OCI-LY3 (cell line): Measurements from ENCODE around the gene POU5F1.

Experiments used
- H2AFZ ChIP-seq: fragments of 200-600, 300-600 bp; shearing (Covaris generic); 2 replicates; pipeline ENCODE4 v1.6.0; 2014; ENCODE audit warnings: antibody characterized with exemption, low read depth, low read length
- H3K27ac ChIP-seq: fragments of 200-600, 300-600 bp; sonication (generic); 2 replicates; pipeline ENCODE4 v1.5.1; 2014; ENCODE audit warnings: mild to moderate bottlenecking, low read length, moderate library complexity, mixed read lengths
- H3K27me3 ChIP-seq: fragments of 200-600, 300-600 bp; sonication (generic); 2 replicates; pipeline ENCODE4 v1.6.1; 2014; ENCODE audit warnings: low read depth, low read length, mixed read lengths
- H3K36me3 ChIP-seq: fragments of 200-600, 300-600 bp; sonication (generic); replicated peaks from 2 replicates; pipeline ENCODE3; 2014; ENCODE audit warnings: low read depth, low read length, mixed read lengths
- H3K4me1 ChIP-seq: fragments of 300-600, 200-600 bp; sonication (generic); 2 replicates; pipeline ENCODE4 v1.6.1; 2014; ENCODE audit warnings: low read length, mixed read lengths
- H3K4me2 ChIP-seq: fragments of 200-600, 300-600 bp; sonication (generic); 2 replicates; pipeline ENCODE4 v1.6.1; 2014; ENCODE audit warnings: low read length, mixed read lengths
- H3K4me3 ChIP-seq: fragments of 300-600, 200-600 bp; sonication (generic); 2 replicates; pipeline ENCODE4 v1.5.1; 2014; ENCODE audit warnings: antibody characterized with exemption, mild to moderate bottlenecking, low read length, moderate library complexity
- H3K79me2 ChIP-seq: fragments of 300-600, 200-600 bp; shearing (Covaris generic); 2 replicates; pipeline ENCODE4 v1.6.1; 2014; ENCODE audit warnings: mild to moderate bottlenecking, low read length, mixed read lengths
- H3K9ac ChIP-seq: fragments of 300-600, 200-600 bp; shearing (Covaris generic); 2 replicates; pipeline ENCODE4 v1.6.0; 2014; ENCODE audit warnings: mild to moderate bottlenecking, low read length, moderate library complexity
- H3K9me3 ChIP-seq: fragments of 200-600, 300-600 bp; shearing (Covaris generic); 2 replicates; pipeline ENCODE4 v1.6.1; 2014; ENCODE audit warnings: low read length, mixed read lengths; ENCODE audit not compliant: insufficient read depth
- H4K20me1 ChIP-seq: fragments of 200-600, 300-600 bp; sonication (generic); 2 replicates; pipeline ENCODE4 v1.6.1; 2016; ENCODE audit warnings: low read length, mixed read lengths; ENCODE audit not compliant: insufficient read depth
- EZH2phosphoT487 ChIP-seq: fragments of 200-600 bp; shearing (Covaris generic); IDR thresholded peaks from 2 replicates; pipeline ENCODE4 v1.6.1; 2018; ENCODE audit warnings: antibody characterized with exemption, mixed run types, low read depth
- TF ChIP-seq, protein P1 (sequence below): fragments of 200-600, 300-600 bp; sonication (generic); IDR thresholded peaks from 2 replicates; pipeline ENCODE4 v1.5.1; 2014; ENCODE audit warnings: antibody characterized with exemption, low read length, low read depth

POU5F1 gene

DNA sequence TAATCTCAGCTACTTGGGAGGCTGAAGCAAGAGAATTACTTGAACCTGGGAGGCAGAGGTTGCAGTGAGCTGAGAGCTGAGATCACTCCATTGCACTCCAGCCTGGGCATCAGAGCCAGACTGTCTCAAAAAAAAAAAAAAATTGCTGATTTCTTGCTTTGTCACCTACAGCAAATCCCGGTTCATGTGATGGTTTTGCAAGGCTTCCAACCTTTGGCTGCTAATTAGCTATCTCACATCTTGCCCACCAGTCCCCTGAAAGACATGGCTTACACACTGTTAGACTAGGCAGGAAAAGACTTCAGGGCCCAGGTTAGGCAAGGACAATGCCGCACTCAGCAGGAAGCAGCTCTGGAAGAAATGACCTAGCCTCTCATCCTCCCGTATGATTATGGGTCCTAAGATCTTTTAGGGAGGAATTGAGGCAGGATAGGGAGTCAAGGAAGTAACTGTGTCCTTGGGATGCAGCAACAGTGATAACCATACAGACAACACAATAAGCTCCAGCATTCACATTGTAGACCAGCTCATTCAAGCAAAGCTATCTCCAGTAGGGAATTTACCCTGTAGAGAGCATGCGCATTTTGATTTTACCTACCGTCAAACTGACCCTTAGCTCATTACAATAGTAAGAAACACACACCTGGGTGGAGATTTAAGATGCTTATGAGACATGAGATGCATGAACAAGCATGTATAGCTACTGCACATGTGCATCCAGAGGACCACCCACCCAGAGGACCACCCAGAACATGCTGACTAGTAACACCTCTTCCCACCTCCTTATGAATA, 40.5 kb upstream of the POU5F1 start:
- H3K4me1 ChIP-seq = peaks cover 2% of the 10 kb centered on the region
- no peaks in the 10 kb centered on the region for H3K27me3 ChIP-seq
- H3K9ac ChIP-seq = no peak overlapping the region
- TF ChIP-seq, protein P1, sequence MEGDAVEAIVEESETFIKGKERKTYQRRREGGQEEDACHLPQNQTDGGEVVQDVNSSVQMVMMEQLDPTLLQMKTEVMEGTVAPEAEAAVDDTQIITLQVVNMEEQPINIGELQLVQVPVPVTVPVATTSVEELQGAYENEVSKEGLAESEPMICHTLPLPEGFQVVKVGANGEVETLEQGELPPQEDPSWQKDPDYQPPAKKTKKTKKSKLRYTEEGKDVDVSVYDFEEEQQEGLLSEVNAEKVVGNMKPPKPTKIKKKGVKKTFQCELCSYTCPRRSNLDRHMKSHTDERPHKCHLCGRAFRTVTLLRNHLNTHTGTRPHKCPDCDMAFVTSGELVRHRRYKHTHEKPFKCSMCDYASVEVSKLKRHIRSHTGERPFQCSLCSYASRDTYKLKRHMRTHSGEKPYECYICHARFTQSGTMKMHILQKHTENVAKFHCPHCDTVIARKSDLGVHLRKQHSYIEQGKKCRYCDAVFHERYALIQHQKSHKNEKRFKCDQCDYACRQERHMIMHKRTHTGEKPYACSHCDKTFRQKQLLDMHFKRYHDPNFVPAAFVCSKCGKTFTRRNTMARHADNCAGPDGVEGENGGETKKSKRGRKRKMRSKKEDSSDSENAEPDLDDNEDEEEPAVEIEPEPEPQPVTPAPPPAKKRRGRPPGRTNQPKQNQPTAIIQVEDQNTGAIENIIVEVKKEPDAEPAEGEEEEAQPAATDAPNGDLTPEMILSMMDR = no peak
- TF ChIP-seq EZH2phosphoT487 = no peak
- H3K4me3 ChIP-seq = no peak overlapping the region
- H2AFZ ChIP-seq = no peak overlapping the region
- H4K20me1 ChIP-seq = no peaks in the 10 kb centered on the region
- H3K79me2 ChIP-seq = no peaks in the 10 kb centered on the region
- H3K36me3 ChIP-seq = no peaks in the 10 kb centered on the region
- H3K9me3 ChIP-seq = no peaks in the 10 kb centered on the region
- no peak overlapping the region for H3K4me2 ChIP-seq
- H3K27ac ChIP-seq = no peak overlapping the region

DNA sequence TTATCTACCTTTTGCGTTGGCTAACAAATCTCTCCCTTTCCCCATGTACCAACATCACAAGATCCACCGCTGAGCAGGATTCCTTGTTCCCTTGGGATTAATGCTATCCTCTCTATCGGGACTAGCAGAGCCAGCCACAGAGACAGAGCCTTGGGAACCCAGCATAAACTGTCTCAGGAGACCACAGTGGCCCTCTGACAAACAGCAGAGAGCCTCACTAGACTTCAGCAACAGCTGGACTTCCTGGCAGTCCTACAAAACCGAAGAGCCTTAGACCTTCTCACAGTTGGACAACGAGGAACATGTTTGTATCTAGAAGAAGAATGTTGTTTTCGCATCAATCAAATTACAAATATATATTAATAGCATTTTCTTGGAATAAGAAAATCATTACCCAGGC, 39.6 kb upstream of the POU5F1 start:
- H3K9me3 ChIP-seq = no peaks in the 10 kb centered on the region
- H2AFZ ChIP-seq = no peak overlapping the region
- H3K4me1 ChIP-seq = peaks cover 5% of the 10 kb centered on the region
- H3K36me3 ChIP-seq = no peaks in the 10 kb centered on the region
- no peak overlapping the region for H3K4me2 ChIP-seq
- H3K79me2 ChIP-seq = no peaks in the 10 kb centered on the region
- H3K4me3 ChIP-seq = no peak overlapping the region
- TF ChIP-seq, protein P1 = no peak
- no peak for TF ChIP-seq EZH2phosphoT487
- no peaks in the 10 kb centered on the region for H3K27me3 ChIP-seq
- no peak overlapping the region for H3K9ac ChIP-seq
- H4K20me1 ChIP-seq = no peaks in the 10 kb centered on the region
- no peak overlapping the region for H3K27ac ChIP-seq

DNA sequence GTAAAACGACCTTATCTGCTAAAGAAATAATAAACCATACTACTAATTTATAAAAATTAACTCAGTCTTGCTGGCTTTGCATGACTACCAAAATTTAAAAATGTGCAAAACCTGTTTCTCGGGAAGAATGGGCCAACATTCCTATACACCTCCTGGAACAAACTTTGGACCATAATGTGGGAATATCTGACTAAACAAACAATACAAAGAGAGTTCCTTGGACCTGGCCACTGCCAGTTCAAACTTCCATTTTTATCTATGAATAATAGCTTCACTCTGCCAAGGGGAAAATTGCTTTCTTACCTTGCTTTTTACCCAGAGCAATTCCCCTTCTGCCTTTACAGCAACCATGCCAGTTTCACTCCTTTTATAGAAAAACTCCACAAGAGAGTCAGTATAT, 38.7 kb upstream of the POU5F1 start:
- Histone ChIP-seq H2AFZ (no peak overlapping the region), H3K4me3 (no peak overlapping the region), H3K9me3 (no peaks in the 10 kb centered on the region), H3K27ac (no peak overlapping the region), H3K79me2 (no peaks in the 10 kb centered on the region), H3K27me3 (no peaks in the 10 kb centered on the region), H4K20me1 (no peaks in the 10 kb centered on the region), H3K9ac (no peak overlapping the region), H3K4me2 (no peak overlapping the region), H3K4me1 (peaks cover 12% of the 10 kb centered on the region), H3K36me3 (no peaks in the 10 kb centered on the region)
- TF ChIP-seq EZH2phosphoT487 = no peak

DNA sequence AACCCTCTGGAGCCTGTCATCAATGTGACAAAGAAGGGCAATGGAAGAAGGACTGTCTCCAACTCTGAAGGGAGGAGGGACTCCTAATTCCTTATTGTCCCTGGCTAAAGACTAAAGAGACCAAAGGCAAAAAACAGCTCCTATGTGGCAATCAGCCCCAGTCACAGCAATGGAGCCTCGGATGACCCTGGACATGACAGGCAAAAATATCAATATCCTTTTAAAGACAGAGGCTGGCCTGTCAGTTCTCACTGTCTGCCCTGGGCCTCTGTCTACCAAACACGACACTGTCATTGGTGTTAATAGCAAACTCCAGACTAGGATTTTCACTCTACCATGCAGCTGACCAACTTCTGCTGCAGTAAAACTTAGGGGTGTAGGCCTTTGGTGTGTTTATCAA, 38.0 kb upstream of the POU5F1 start:
- peaks cover 15% of the 10 kb centered on the region for H3K4me1 ChIP-seq
- no peak overlapping the region for H3K9ac ChIP-seq
- no peak for TF ChIP-seq EZH2phosphoT487
- TF ChIP-seq, protein P1 = no peak
- H4K20me1 ChIP-seq = no peaks in the 10 kb centered on the region
- H3K79me2 ChIP-seq = no peaks in the 10 kb centered on the region
- no peaks in the 10 kb centered on the region for H3K36me3 ChIP-seq
- no peaks in the 10 kb centered on the region for H3K9me3 ChIP-seq
- no peak overlapping the region for H3K27ac ChIP-seq
- H3K4me2 ChIP-seq = no peak overlapping the region
- no peak overlapping the region for H3K4me3 ChIP-seq
- H3K27me3 ChIP-seq = no peaks in the 10 kb centered on the region
- H2AFZ ChIP-seq = no peak overlapping the region
